GM19193 (cell line): ENCODE results near the gene UNC5B.

Experiments used
- POLR2A ChIP-seq: IDR thresholded peaks from 4 replicates; pipeline ENCODE4 v1.6.1; 2011; ENCODE audit not compliant: insufficient read depth, insufficient read length; ENCODE audit errors: extremely low read depth

Gene UNC5B

DNA sequence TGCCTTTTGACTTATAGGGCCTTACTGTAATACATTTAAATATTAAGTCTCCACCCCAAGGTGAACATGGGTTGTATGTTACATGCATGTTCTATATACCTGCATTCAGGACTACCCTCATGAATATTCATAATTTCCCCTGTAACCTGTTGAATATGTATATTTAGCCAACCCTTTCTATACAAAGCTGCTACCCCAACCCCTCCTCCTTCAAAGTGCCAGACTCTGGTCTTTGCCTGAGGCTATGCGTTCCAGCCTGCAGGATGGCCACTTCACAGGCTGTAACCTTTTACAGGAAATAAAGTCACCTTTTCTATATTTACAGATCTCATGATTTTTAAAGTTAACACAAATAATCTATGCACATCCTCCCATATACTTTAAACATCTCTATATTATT is 10.1 kb upstream of the UNC5B start:
- TF ChIP-seq POLR2A = no peak

DNA sequence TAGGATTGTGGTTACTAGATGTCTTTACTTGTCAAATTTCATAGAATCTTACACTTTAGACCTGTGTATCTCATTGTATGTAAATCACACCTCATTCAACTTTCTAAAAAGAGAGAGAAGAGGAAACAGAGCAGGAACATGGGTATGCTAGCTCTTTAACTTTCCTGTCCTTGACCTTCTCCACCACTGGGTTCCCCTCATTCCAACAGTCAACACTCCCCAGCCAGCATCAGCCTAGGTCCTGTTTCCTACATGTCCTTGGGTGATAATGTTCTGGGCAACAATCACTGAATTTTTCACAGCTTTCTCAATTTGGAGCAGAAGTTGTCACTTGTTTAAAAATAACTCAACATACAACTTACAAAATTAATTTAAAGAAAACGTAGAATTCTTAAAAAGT is 9.2 kb upstream of the UNC5B start:
- no peak for TF ChIP-seq POLR2A

- no peak for TF ChIP-seq POLR2A
Measured at GRCh38 chr10:71203716-71204115, 8.7 kb upstream of the UNC5B start.

DNA sequence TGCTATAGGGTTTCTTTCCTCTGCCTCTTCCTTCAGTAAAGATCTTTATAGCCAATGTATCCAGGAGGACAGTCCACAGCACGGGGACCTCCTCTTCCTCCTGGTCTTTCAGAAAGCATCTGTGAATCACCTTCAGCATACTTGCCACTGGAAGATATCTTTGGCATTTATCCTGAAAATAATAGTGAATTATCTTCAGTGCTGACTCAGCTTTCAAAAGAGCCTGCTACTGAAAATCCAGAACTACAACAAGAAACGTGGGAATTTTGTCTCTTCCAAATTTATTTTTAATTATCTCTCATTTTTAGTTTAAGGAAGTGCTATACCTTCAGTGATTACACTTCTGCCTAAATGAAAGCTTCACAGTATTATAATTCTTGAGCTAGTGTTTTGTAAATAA is 7.6 kb upstream of the UNC5B start:
- no peak for TF ChIP-seq POLR2A

DNA sequence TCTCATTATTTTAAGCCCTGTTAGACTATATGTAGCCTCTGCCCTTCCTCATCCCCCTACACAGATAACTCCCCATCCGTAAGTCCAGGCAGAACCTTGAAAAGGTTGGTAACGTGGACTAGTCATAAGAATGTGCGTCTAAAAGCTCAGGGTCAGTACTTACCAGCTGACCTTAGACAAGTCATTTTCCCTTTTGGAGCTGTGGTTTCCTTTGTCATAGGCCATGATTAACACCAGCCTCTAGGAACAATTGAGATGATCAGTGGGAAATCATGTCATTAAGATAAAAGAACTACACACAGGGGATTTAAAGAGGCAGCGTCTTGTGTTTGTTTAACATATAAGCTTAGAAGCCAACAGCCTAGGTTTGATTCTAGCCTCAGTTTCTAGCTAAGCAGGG is 6.9 kb upstream of the UNC5B start:
- no peak for TF ChIP-seq POLR2A

GRCh38 chr10:71206911-71207310 is 5.5 kb upstream of the UNC5B start:
- no peak for TF ChIP-seq POLR2A

- no peak for TF ChIP-seq POLR2A
Measured at GRCh38 chr10:71207578-71207977, 4.8 kb upstream of the UNC5B start.

- no peak for TF ChIP-seq POLR2A
Measured at GRCh38 chr10:71209352-71209715, 3.0 kb upstream of the UNC5B start.

DNA sequence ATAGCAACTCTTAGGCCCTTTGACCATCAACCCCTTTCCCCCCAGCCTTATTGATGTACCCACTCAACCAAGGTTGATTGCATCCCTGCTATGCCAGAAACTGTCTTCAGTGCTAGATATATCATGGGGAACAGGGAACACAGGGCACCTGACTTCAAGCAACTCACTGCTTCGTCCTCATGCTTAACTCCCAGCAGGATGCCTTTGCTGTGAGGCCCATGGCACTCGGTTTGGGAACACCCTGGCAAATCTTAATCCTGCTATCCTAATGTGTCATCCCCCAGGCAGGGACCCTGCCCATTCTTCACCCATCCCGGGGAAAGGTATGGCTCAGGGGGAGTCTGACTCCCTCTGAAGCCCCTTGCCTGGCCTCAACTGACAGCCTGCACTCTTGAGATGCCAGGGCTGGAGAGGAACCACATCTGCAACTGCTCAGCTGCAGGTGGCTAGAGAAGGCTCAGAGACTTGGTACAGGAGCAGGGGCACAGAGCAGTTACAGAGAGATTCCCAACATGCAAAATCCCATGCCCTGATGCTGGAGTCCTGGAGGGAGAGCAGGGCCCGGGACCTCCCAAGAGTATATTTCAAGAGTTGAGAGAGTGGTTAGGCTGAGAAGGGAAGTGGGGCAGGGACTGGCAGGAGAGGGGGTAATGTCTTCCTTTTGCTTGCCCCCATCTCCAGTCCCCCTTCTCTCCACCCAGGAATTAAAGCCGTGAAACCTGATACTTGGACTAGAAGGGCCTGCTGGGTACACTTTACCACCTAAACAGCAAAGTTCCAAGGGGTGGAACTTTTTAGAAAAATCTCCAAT is 2.4 kb upstream of the UNC5B start:
- no peak for TF ChIP-seq POLR2A

GRCh38 chr10:71210542-71210871 is 1.9 kb upstream of the UNC5B start:
- TF ChIP-seq POLR2A = no peak

GRCh38 chr10:71211053-71211452 is 1.3 kb upstream of the UNC5B start:
- TF ChIP-seq POLR2A = no peak

DNA sequence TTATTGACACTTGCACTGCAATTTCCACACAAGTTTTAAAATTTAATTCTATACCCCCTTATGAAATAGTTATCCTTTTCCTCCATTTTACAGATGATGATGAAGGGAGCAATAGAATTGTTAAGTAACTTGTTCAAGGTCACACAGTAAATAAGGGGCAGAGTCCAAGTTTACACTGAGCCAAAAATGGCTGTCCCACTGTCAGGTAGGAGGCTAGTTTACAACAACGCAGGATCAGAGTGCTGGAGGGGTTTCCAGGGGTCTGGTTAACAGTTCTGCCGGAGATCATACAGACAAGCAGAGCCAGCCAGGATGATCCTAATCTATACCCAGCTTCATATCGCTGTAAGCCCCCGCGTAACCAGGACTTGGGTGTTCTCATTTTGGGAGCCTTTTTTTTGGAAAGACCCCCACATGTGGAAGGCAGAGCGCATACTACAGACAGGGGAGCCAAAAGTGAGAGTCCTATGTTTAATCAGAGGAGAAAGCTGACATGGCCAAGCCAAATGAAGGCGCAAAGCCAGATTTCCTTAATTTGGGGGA is 524 bp upstream of the UNC5B start:
- TF ChIP-seq POLR2A = no peak

- TF ChIP-seq POLR2A = no peak
Measured at GRCh38 chr10:71213127-71213621, 804 bp downstream of the UNC5B start.

DNA sequence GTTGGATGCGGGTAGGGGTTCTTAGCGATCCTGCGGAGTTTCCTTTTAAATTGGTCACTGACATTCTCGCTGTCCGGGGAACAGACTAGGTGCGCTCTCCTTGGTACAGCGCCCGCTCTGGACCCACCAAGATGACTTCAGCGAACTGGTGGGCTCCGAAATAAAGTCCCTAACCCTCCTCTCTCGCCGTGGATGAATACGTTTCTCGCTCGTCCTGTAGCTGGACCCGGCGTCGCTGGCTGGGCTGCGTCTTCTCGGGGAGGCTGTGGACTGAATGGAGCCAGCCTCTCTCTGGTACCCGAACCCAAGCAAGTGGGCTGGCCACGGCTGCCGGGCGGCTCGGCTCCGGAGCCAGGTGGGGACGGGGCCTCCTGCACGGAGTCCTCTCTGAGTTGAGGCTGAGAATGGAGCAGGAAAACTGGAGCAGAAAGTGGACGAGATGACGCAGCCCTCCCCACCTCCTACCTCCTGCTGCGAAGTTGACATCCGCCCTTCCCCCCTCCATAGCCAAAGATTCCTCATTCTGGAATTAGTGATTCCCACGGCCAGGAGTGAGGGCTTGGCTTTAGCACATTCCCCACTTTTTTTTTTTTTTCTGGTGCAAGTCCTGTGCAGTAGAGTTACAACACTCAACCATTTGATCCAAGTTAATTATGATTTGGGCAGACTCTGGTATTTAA is 1.5 kb downstream of the UNC5B start:
- no peak for TF ChIP-seq POLR2A

DNA sequence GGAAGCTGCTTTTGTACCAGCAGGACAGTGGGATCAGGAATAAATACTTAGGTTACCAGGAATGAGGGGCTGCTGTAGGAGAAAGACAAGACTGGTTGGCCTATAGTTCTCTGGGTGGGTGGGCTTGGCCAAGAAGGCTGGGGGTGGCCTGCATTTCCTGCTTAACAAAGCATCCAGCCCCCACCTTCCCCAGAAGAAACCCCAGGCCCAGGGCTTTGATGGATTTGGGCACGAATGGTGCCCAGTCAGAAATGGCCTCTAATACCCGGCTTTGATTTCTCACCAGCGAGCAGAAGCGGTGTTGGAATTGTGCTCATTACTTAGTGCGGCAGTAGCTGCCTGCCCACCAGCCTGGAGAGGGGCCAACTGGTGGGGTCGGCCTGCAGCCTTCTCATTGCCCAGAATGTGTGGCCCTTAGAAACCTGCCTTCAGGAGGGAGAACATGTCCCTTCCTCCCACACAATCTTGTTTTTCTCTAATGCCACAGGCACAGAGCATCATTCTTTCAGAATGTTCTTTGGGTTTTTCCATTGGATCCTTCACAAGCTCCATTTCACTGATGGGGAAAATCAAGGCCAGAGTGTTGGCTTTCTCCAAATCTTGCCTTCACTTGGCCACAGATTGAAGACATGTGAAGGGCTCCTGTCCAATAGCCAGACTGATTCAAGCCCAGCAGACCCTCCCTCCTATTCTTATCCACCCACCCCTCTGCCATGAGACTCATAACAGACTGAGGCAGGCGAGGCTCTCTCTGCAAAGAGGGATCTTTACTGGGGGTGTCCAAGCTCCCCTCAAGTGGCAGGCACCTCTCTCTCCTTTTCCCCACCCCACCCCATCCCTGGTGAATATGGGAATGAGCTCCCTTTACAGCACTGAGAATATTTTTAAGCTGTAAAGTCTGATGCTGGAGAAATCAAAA is 2.5 kb downstream of the UNC5B start:
- no peak for TF ChIP-seq POLR2A
